LHCN-M2 (cell line): ENCODE measurements around the gene ERCC5. TPM values are rescaled to one million over a fixed set of nuclear protein-coding genes. Genes with fewer than 3 reads are reported as not detected.

Experiments
- DNase-seq: peaks from one replicate; pipeline ENCODE4 v3.0.0-alpha.2; 2012; ENCODE audit warnings: low read depth
- total RNA-seq: library from RNA; depleted of rRNA; stranded (reverse); fragments of >200 nt; gene quantifications from 2 replicates; pipeline ENCODE4 v1.2.3, GENCODE V29; 2014

The ERCC5 gene
- total RNA-seq, 1 experiment from 2014 or later = 56.8 TPM

DNA sequence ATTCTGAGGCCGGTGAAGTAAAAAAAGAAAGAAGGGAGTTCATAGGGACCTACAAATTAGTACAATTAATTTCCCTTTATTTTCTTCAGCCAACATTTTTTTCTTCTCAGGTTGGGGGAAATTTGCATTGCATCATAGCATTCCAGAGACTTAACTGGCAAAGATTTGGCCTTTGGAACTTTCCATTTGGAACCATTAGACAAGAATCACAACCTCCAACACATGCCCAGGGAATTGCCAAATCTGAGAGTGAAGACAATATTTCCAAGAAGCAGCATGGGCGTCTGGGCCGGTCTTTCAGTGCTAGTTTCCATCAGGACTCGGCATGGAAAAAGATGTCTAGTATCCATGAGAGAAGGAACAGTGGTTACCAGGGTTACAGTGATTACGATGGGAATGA is 6.4 kb upstream of the ERCC5 start:
- DNase-seq = no peak

DNA sequence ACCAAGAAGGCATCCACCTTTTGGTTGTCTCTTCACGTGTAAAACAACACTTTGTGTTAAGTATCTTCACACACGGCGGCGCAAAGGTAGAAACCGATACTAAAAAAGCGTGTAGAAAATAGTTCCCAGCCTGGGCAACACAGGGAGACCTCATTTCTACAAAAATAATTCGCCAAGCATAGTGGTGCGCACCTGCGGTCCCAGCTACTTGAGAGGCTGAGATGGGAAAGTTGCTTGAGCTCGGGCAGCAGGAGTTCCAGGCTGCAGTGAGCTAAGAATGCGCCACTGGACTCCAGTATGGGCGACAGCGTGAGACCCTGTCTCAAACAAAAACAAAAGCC is 573 bp upstream of the ERCC5 start:
- no peak for DNase-seq

DNA sequence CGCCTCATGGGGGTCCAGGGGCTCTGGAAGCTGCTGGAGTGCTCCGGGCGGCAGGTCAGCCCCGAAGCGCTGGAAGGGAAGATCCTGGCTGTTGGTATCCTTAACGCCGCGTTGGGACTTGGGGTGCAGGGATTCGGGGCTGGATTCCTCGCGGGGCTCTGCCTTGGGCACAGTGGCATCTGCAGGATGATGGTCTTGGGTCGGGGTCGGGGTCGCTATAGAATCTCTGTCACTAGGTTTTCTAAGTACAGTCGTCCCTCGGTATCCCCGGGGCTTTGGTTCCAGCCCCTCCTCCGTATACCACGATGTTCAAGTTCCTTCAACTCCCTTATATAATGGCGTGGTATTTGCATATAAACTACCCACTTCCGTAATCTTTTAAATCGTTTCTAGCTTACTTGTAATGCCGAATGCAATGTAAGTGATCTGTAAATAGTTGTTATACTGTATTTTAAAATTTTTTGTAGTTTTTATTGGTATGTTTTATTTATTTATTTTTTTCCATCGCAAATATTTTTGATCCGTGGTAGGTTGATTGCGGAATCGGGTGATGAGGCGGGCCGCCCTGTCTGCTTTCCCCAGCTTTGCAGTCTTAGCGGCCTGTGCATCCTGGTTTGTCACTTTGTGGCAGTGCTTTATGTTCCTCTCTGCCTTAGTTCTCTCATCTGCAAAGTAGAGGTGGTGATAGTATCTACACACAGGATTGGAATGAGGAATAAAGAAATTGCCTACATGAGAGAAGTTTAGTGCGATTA is 606 bp downstream of the ERCC5 start:
- DNase-seq = peak; percentile 34

DNA sequence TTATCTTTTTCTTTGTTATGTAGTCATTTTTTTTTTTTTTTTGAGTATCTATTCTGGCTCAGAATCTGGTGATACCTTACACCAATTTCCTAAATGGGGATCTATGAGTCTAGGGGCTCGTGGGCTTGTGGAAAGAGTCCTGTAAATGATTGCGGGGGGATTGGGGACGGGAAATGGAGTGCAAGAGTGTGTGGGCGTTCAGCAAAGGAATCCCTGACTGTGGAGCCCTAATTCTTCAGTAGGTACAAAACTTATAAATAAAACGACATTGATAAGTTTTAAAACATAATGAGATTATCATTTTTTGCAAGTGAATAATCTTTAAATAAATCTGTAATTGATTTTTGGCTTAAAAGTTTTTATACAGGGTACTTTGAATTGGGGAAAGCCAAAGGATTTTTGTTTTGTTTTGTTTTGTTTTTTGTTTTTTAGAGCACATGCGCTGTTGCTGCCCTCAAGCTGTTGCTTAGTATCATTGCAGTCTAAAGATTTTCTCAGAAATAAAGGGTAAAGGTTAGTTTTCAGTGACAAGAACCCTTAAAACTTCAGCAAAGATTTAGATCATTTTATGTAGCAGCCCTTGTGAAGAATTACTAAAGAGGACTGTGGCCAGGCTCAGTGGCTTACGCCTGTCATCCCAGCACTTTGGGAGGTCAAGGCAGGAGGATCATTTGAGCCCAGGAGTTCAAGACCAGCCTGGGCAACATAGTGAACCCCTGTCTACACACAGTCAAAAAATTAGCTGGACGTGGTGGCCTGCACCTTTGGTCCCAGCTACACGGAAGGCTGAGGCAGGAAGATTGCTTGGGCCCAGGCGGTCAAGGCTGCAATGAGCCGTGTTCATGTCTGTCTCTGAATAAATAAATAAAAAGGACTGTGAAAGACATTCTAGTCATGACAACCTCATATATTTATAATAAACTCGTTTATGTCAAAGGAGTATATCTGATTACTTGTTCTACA is 1.7 kb downstream of the ERCC5 start:
- DNase-seq = peak; percentile 43

DNA sequence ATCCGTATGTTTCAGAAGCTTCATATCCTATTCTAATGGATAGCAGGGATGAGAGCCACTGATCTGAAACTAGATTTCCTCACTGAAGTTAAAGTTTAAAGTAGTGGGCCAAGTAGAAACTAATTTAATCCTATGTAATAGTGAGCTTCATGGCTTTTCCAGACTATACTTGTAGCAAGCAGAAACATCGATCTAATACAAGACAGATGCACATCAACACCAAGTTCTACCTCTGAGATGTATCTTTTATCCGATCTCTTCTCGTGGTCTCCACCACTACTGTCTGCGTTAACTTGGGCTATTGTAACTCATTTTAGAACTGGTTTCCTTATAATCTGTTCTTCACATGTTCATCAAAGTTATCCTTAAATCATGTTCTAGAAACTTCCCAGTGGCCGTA is 3.1 kb downstream of the ERCC5 start:
- no peak for DNase-seq

DNA sequence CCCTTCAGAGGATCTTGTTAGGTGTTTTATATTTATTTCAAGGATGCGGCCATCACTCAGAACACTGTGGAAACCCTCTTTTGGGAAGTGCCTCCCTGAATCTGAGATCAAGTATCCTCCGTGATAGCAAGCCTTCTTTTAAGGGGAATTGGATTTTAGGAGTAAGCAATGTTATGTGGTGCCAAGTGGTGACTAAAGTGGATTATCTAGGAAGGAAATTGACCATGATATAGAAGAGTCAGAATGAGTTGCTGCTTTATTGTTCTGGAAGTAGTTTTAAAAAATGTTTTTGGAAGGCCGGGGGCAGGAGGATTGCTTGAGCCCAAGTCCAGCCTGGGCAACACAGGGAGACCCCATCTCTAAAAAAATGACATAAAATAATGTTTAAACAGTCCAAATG is 6.7 kb downstream of the ERCC5 start:
- DNase-seq = no peak

DNA sequence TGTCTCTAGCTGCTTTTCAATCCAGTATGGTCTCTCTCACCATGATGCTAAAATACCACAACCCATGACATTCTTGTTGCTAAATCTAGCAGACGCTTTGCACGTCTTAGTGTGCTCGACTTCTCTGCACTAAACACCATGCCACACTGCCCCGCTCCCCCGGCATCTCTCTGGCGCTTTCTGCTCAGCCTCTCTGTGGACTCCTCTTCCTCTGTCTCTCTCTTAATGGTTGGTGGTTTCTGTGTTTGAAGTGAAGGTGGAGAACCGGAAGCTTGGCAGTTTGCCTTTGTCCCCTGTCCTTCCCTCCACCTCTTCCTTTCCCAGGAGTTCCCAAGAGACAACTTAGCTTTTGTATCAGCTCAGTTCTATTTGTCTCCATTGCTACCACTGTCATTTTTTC is 8.8 kb downstream of the ERCC5 start:
- DNase-seq = no peak

DNA sequence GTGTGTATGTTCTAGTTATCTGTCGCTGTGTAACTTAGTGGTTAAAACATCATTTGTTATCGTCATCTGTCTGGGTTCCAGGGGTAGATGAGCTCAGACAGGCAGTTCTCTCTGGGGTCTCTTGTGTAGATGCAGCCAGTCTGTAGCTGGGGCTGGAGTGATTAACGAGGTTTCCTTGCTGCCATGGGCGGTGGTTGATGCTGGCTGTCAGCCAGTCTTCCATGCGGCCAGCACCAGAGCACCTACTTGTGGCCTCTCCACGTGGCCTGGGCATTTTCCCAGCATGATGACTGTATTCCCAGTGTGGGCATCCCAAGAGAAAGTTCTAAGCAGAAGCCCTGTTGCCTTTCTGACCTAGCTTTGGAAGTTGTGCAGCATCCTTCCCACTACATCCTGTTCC is 10.7 kb downstream of the ERCC5 start:
- peak; percentile 49 for DNase-seq

DNA sequence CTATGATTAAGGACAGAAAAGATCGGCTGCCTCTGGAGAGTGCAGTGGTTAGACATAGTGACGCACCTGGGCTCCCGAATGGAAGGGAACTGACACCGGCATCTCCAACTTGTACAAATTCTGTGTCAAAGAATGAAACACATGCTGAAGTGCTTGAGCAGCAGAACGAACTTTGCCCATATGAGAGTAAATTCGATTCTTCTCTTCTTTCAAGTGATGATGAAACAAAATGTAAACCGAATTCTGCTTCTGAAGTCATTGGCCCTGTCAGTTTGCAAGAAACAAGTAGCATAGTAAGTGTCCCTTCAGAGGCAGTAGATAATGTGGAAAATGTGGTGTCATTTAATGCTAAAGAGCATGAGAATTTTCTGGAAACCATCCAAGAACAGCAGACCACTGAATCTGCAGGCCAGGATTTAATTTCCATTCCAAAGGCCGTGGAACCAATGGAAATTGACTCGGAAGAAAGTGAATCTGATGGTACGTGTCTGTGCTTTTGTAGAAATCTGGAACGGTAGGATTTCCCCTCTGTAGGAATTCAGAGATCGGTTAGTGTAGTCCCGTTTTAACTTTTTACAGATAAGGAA is 16.9 kb downstream of the ERCC5 start:
- no peak for DNase-seq

DNA sequence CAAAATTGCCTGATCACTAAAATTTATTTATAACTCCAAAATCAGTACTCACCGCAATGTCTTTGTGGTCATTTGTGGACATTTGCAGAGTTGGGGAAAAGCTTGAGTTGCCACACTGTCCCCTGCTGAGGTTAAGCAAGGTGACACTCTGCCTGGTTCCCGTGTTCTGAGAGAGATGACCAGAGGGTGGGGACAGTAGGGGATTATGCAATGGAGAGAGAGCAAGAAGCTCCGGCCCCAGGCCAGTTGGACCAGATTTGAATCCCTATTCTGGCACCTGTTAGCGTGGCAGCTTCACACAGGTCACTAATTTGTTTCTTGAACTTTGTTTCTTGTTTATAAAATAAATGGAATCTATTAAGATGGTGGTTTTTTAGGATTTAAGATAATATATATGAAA is 17.8 kb downstream of the ERCC5 start:
- DNase-seq = no peak

DNA sequence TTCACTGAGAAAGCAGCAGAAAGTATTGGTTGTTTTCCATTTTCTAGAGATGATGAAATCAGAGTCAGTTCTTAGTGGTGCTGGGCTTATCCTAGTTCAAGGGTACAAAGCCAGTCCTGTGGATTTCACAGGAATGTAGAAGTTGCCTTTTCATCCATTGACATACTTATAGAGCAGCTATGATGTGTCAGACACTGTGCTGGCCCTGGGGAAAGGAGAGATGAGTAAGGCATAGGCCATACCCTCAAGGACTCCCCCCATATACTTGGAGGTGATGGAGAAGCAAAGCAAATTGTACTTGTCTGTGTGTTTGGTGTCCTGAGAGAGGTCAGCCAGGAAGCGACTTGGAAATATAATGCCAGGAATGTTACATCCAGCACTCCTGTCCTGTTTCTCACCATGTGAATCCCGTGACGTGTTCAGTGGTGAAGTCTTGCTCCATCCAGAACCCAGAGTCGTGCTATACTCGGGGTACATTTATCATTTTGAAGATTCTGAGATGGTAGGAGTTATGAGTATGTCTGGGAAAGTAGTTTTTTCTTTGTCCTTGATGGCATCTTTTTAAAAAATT is 22.6 kb downstream of the ERCC5 start:
- no peak for DNase-seq

DNA sequence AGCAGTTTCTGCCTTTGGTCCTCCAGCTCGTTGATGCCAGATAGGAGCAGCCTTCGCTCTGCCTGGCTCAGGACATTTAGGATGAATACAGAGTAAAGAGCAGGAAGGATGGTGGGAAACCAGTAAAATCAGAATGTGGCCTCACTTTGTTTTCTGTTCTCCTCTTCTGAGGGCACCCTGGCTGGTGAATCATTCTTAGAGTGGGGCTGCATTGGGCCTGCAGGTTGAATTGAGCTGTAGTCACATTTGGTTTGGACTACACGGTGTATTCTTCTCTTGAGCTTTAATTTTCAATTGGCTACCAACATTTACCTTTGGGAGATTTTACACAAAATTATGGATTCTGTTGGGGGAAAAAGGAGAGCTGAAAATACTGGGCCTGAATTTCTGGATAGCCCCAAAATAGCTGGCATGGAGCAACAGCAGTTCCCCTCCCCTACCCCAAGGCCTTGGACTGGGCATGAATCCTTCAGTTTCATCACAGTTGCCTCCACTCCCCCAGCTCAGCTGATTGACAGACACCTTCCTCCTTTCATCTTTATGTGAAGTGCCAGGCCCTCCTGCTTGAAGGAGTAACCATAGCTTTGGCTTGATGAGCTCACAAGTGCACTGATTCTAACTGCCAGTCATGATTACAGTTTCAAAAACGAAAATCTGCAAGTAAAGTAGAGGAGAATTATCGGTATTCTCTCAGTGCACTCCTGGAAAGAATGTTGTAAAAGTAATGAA is 24.3 kb downstream of the ERCC5 start:
- no peak for DNase-seq

DNA sequence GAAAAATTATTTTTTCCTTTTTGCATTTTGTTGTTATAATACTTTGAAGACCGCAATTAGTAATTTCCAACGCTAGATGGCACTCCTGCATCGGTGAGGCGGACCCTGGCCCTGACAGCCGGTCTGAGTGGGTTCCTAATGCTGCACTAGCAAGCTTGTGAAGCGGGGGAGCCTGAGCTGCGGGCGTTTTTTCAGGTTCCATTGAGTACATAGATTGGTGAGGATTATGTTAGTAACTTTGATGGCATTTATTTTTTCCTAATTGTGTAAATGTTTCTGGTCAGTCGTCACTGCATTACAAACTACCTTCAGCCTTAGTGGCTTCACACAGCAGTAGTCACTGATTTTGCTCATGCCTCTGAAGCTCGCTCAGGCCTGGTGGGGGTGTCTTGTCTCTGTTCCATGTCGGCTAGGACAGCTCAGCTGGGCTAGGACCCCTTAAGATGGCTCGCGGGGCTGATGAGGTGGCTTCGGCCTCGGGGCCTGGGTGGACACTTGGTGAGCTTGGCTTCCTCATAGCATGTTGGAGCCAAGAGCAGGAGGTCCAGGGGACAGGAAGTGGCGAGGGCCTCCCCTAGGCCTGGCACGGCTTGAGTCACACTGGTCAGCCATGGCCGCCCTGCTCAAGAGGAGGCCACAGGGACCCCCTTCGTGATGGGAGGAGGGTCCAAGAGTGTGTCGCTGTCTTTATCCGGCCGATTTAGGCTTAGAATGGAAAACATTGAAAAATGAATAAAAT is 25.0 kb downstream of the ERCC5 start:
- DNase-seq = peak; percentile 68

DNA sequence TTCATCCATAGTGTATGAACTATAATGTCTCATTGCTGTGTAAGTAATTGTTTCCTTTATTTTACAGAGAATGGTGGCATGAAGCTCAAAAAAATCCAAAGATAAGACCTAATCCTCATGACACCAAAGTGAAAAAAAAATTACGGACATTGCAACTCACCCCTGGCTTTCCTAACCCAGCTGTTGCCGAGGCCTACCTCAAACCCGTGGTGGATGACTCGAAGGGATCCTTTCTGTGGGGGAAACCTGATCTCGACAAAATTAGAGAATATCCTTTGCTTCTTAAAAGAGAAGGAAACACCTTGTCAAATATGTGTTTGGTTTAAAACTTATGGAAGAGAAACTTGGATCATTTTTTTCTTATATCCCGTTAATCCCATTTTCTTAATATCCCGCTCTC is 26.3 kb downstream of the ERCC5 start:
- peak; percentile 72 for DNase-seq

DNA sequence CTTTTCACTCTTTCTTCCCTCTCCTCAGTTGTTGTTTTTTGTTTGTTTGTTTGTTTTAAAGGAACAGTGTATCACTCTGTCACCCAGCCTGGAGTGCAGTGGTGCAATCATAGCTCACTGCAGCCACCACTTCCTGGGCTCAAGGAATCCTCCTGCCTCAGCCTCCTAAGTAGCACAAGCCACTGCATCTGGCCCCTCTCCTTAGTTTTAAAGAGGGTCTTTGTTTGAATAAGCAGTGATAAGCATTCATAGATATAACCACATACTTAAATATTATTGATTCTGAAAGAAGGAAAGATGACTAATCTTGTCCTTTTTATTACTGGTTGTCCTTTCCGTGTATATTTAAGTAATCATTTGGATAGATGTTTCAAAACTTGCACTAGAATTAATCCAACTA is 26.7 kb downstream of the ERCC5 start:
- no peak for DNase-seq

DNA sequence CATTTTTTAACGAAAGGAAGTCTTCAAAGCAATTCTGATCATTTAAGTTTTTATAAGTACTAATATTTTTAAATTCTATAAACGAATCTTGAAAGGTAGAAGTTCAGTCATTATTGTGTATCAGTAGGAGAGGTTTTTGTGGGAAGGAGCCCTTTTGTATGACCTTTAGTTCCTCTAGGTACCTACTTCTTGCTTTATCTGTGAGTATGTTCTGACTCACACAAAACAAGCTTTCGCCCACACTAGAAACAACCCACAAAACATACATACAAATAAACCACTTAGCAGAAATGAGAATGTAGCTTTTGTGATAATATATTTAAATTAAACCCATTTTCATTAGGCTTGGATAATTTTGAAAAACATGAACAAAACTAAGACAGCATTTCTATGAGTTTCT is 27.8 kb downstream of the ERCC5 start:
- DNase-seq = peak; percentile 61

DNA sequence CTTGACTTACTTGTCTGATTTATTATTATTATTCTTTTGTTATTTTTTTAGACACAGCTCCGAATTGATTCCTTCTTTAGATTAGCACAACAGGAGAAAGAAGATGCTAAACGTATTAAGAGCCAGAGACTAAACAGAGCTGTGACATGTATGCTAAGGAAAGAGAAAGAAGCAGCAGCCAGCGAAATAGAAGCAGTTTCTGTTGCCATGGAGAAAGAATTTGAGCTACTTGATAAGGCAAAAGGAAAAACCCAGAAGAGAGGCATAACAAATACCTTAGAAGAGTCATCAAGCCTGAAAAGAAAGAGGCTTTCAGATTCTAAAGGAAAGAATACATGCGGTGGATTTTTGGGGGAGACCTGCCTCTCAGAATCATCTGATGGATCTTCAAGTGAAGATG is 29.4 kb downstream of the ERCC5 start:
- no peak for DNase-seq

DNA sequence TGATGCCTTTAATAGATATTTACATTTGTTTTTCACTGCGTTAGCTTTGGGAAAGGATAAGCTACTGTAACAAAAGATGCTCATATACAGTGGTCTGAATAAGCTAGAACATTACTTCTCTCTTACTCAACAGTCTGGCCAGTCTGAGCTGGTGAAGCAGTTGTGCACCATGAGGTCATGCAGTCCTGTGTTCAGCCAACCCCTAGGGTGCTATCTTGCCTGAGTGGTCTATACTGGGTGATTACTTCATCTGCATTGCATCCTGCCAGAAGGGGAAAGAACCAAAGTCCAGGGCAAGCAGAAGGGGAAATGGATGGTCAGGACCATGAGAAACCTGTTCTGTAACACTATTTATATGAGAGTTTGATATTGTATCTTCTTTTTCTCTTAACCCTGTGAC is 31.5 kb downstream of the ERCC5 start:
- peak; percentile 70 for DNase-seq

DNA sequence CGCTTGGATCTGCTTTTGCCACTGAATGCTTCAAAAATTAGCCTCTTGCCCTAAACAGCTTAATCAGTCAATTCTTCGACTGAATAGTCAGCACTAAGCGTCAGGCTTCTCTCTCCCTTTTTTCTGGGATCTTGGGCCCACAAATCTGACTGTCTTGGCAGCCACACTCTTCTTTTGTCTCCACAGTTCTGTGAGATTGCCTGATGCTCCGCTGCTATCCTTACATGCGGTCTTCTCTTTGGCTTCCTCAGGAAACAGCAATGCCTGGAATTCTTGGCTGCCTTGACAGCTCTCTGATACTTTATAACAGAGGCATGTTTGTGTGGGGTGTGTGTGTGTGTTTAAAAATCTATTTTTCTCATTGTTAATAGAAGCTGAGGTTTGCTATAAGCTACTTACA is 32.6 kb downstream of the ERCC5 start:
- DNase-seq = peak; percentile 40

DNA sequence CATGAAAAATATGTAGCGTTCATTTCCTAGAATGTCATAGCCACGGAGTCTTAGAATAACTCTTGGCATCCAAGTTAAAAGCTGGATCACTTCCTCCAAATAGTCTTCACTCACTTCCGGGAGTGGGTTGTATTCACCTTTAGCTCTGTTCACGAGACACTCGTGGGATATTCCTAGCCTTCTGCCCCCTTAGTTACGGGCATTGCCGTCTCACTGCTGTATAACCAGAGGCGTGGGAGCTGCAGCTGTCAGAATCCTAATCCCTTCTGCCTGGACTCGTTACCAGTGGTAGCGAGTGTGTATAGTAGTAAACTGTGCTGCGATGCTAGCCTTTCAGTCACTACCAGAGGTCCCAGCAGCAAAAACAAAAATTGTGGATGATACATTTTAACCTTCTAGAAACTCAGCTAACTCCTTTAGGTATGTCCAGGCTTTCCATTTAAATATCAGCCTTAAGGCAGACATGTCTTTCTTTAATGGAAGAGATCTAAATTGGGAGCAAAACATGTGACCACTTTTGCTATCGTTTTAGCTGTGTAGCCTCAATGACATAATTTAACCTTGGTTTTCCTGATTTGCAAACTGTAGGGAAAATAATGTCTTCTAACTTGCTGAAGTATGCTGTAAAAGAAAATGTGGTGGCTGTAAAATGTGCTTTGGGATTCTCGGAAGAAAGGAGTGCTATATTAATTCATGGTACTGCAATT is 34.1 kb downstream of the ERCC5 start:
- DNase-seq = peak; percentile 54
